Parathyroid adenoma (tissue), 2 donors: Measurements from ENCODE around the gene BBS12.

ENCODE experiments used
- H2AFZ ChIP-seq: fragments of 300-600 bp; sonication (generic); one replicate; pipeline ENCODE4 v1.7.0; 2017; ENCODE audit warnings: antibody characterized with exemption, mild to moderate bottlenecking
- H3K27ac ChIP-seq: fragments of 300-600 bp; sonication (generic); one replicate; pipeline ENCODE4 v1.7.0; 2017
- H3K27me3 ChIP-seq: fragments of 300-600 bp; sonication (generic); one replicate; pipeline ENCODE4 v1.7.0; 2017; ENCODE audit warnings: low read length; ENCODE audit not compliant: control insufficient read depth, insufficient read depth
- H3K36me3 ChIP-seq: fragments of 300-600 bp; sonication (generic); one replicate; pipeline ENCODE4 v1.7.0; 2017; ENCODE audit warnings: low read length; ENCODE audit not compliant: control insufficient read depth, insufficient read depth
- H3K4me1 ChIP-seq: fragments of 300-600 bp; sonication (generic); one replicate; pipeline ENCODE4 v1.7.0; 2017; ENCODE audit warnings: control low read depth
- H3K4me2 ChIP-seq: fragments of 300-600 bp; sonication (generic); one replicate; pipeline ENCODE4 v1.7.0; 2017; ENCODE audit warnings: low read length
- H3K4me3 ChIP-seq: fragments of 300-600 bp; sonication (generic); one replicate; pipeline ENCODE4 v1.7.0; 2017; ENCODE audit warnings: low read depth, low read length
- H3K79me2 ChIP-seq: fragments of 300-600 bp; sonication (generic); one replicate; pipeline ENCODE4 v1.7.0; 2017; ENCODE audit warnings: control low read depth
- H3K9ac ChIP-seq: fragments of 300-600 bp; sonication (generic); one replicate; pipeline ENCODE4 v1.7.0; 2017; ENCODE audit warnings: mild to moderate bottlenecking
- H3K9me3 ChIP-seq: fragments of 300-600 bp; sonication (generic); one replicate; pipeline ENCODE4 v1.7.0; 2017; ENCODE audit warnings: low read length; ENCODE audit not compliant: control insufficient read depth
- CTCF ChIP-seq: fragments of 300-600 bp; sonication (generic); IDR thresholded peaks from one replicate; pipeline ENCODE4 v1.7.0; 2017; ENCODE audit warnings: antibody characterized with exemption, mild to moderate bottlenecking
- donor health status: primary hyperparathyroidism.

Gene BBS12

GRCh38 chr4:122703868-122704267 is 28.6 kb upstream of the BBS12 start:
- H3K9me3 ChIP-seq = no peaks in the 10 kb centered on the region
- H3K27ac ChIP-seq = no peak overlapping the region
- H3K9ac ChIP-seq = no peak overlapping the region
- TF ChIP-seq CTCF = no peak
- no peaks in the 10 kb centered on the region for H3K27me3 ChIP-seq
- no peaks in the 10 kb centered on the region for H3K79me2 ChIP-seq
- H3K4me1 ChIP-seq = peaks cover 2% of the 10 kb centered on the region
- no peak overlapping the region for H3K4me2 ChIP-seq
- no peaks in the 10 kb centered on the region for H3K36me3 ChIP-seq
- H2AFZ ChIP-seq = no peak overlapping the region
- no peak overlapping the region for H3K4me3 ChIP-seq

- no peak for TF ChIP-seq CTCF
- Histone ChIP-seq H3K9me3 (no peaks in the 10 kb centered on the region), H3K4me3 (no peak overlapping the region), H3K9ac (no peak overlapping the region), H2AFZ (no peak overlapping the region), H3K4me2 (no peak overlapping the region), H3K79me2 (no peaks in the 10 kb centered on the region), H3K36me3 (no peaks in the 10 kb centered on the region), H3K4me1 (no peaks in the 10 kb centered on the region), H3K27me3 (no peaks in the 10 kb centered on the region), H3K27ac (no peak overlapping the region)
Measured at GRCh38 chr4:122705009-122705408, 27.5 kb upstream of the BBS12 start.

- Histone ChIP-seq H3K4me3 (no peak overlapping the region), H3K79me2 (no peaks in the 10 kb centered on the region), H3K4me1 (no peaks in the 10 kb centered on the region), H3K4me2 (no peak overlapping the region), H3K27me3 (no peaks in the 10 kb centered on the region), H3K27ac (no peak overlapping the region), H3K9me3 (no peaks in the 10 kb centered on the region), H3K36me3 (no peaks in the 10 kb centered on the region), H3K9ac (no peak overlapping the region), H2AFZ (no peak overlapping the region)
- TF ChIP-seq CTCF = no peak
Measured at GRCh38 chr4:122705547-122706117, 26.9 kb upstream of the BBS12 start.

GRCh38 chr4:122706511-122706910 is 26.0 kb upstream of the BBS12 start:
- no peaks in the 10 kb centered on the region for H3K9me3 ChIP-seq
- no peak for TF ChIP-seq CTCF
- no peaks in the 10 kb centered on the region for H3K4me1 ChIP-seq

GRCh38 chr4:122707497-122707896 is 25.0 kb upstream of the BBS12 start:
- Histone ChIP-seq H3K4me3 (no peak overlapping the region), H3K36me3 (no peaks in the 10 kb centered on the region), H3K4me2 (no peak overlapping the region), H3K27me3 (no peaks in the 10 kb centered on the region), H3K27ac (no peak overlapping the region), H3K9ac (no peak overlapping the region), H2AFZ (no peak overlapping the region), H3K4me1 (no peaks in the 10 kb centered on the region), H3K9me3 (no peaks in the 10 kb centered on the region), H3K79me2 (no peaks in the 10 kb centered on the region)
- TF ChIP-seq CTCF = no peak

More at GRCh38 chr4:122706511-122706910, 26.0 kb upstream of the BBS12 start:
- no peaks in the 10 kb centered on the region for H3K79me2 ChIP-seq
- no peaks in the 10 kb centered on the region for H3K36me3 ChIP-seq
- H3K4me2 ChIP-seq = no peak overlapping the region
- no peaks in the 10 kb centered on the region for H3K27me3 ChIP-seq
- no peak overlapping the region for H2AFZ ChIP-seq
- H3K27ac ChIP-seq = no peak overlapping the region
- H3K9ac ChIP-seq = no peak overlapping the region
- no peak overlapping the region for H3K4me3 ChIP-seq
